HEK293 (cell line): ENCODE measurements around the gene NCK2.

Experiments used
- CTCF ChIA-PET: fragments of 350-600 bp; formaldehyde crosslinking; extraction: SDS; loops from one replicate; lab custom pipeline; 2021; ENCODE audit warnings: antibody characterized with exemption; lab: Yijun Ruan, JAX
- POLR2A ChIA-PET: fragments of 300-600 bp; formaldehyde crosslinking; extraction: SDS; loops from one replicate; lab custom pipeline; 2020; ENCODE audit warnings: antibody characterized with exemption, inconsistent platforms; lab: Yijun Ruan, JAX
- H3K27ac ChIP-seq: fragments of 200-500 bp; sonication (Bioruptor generic); 2 replicates; pipeline ENCODE4 v1.5.1; 2014; ENCODE audit warnings: low read depth, low read length, control low read depth, inconsistent platforms; ENCODE audit errors: extremely low read depth
- H3K36me3 ChIP-seq, 2 experiments: fragments of 200-500 bp in 1 of 2; sonication (Bioruptor generic) in 1 of 2; 1 replicate in 1 of 2; 2 replicates in 1 of 2; pipeline ENCODE4 v1.5.1; 2014 to 2017; ENCODE audit warnings: inconsistent platforms in 2 of 2, low read length in 2 of 2; ENCODE audit not compliant: control insufficient read depth in 2 of 2, insufficient read depth in 1 of 2
- H3K4me1 ChIP-seq: fragments of 200-500 bp; sonication (Bioruptor generic); 2 replicates; pipeline ENCODE4 v1.5.1; 2014; ENCODE audit warnings: mild to moderate bottlenecking, low read length, inconsistent platforms; ENCODE audit not compliant: control insufficient read depth, insufficient read depth
- H3K4me3 ChIP-seq: 2 replicates; pipeline ENCODE4 v1.5.1; 2011; ENCODE audit warnings: low read depth, mild to moderate bottlenecking, control low read depth, low read length, moderate library complexity
- H3K9me3 ChIP-seq: fragments of 200-500 bp; sonication (Bioruptor generic); 2 replicates; pipeline ENCODE4 v1.5.1; 2014; ENCODE audit warnings: low read depth, low read length, inconsistent platforms; ENCODE audit not compliant: control insufficient read depth, insufficient read depth
- GLIS2 ChIP-seq: fragments of 450-650 bp; formaldehyde crosslinking; IDR thresholded peaks from 2 replicates; pipeline ENCODE4 v1.5.1; 2016; ENCODE audit warnings: missing biosample characterization, missing genetic modification characterization
- PRDM2 ChIP-seq: fragments of 450-650 bp; formaldehyde crosslinking; IDR thresholded peaks from 2 replicates; pipeline ENCODE4 v1.5.1; 2016; ENCODE audit warnings: missing biosample characterization, missing genetic modification characterization, borderline replicate concordance
- SP3 ChIP-seq: fragments of 450-650 bp; formaldehyde crosslinking; IDR thresholded peaks from 2 replicates; pipeline ENCODE4 v1.5.1; 2016; ENCODE audit warnings: missing biosample characterization, missing genetic modification characterization
- ZBTB10 ChIP-seq: fragments of 450-650 bp; formaldehyde crosslinking; IDR thresholded peaks from 2 replicates; pipeline ENCODE4 v1.5.1; 2016; ENCODE audit warnings: missing biosample characterization, missing genetic modification characterization
- ZBTB21 ChIP-seq: fragments of 450-650 bp; formaldehyde crosslinking; IDR thresholded peaks from 2 replicates; pipeline ENCODE4 v1.5.1; 2017; ENCODE audit warnings: missing biosample characterization, missing genetic modification characterization
- ZNF148 ChIP-seq: fragments of 450-650 bp; formaldehyde crosslinking; IDR thresholded peaks from 2 replicates; pipeline ENCODE4 v1.5.0; 2017; ENCODE audit warnings: missing biosample characterization, missing genetic modification characterization, borderline replicate concordance
- ZNF184 ChIP-seq: fragments of 450-650 bp; IDR thresholded peaks from 2 replicates; pipeline ENCODE4 v1.5.1; 2018; ENCODE audit warnings: missing biosample characterization, mild to moderate bottlenecking, missing genetic modification characterization
- ZNF239 ChIP-seq: fragments of 450-650 bp; formaldehyde crosslinking; IDR thresholded peaks from 2 replicates; pipeline ENCODE4 v1.5.1; 2016; ENCODE audit warnings: missing biosample characterization, missing genetic modification characterization
- ZNF274 ChIP-seq, 2 experiments: fragments of 200-500 bp in 1 of 2; fragments of 450-650 bp in 1 of 2; sonication (Bioruptor generic) in 1 of 2; formaldehyde crosslinking in 1 of 2; IDR thresholded peaks; 2 replicates each; pipeline versions ENCODE4 v1.5.1 to v1.6.1; 2014 to 2016; ENCODE audit warnings: borderline replicate concordance in 1 of 2, inconsistent platforms in 1 of 2, low read length in 1 of 2, missing biosample characterization in 1 of 2, missing genetic modification characterization in 1 of 2
- ZNF292 ChIP-seq: fragments of 450-650 bp; formaldehyde crosslinking; IDR thresholded peaks from 2 replicates; pipeline ENCODE4 v1.5.1; 2016; ENCODE audit warnings: low read depth, missing biosample characterization, missing genetic modification characterization, borderline replicate concordance
- ZNF324 ChIP-seq: fragments of 450-650 bp; formaldehyde crosslinking; IDR thresholded peaks from 2 replicates; pipeline ENCODE4 v1.5.1; 2016; ENCODE audit warnings: missing biosample characterization, missing genetic modification characterization
- ZNF521 ChIP-seq: fragments of 450-650 bp; formaldehyde crosslinking; IDR thresholded peaks from 2 replicates; pipeline ENCODE4 v1.5.1; 2017; ENCODE audit warnings: missing biosample characterization, mild to moderate bottlenecking, missing genetic modification characterization
- ZNF76 ChIP-seq: fragments of 450-650 bp; formaldehyde crosslinking; IDR thresholded peaks from 2 replicates; pipeline ENCODE4; 2016; ENCODE audit warnings: low read depth, missing biosample characterization, missing genetic modification characterization, borderline replicate concordance
- ZNF785 ChIP-seq: fragments of 450-650 bp; formaldehyde crosslinking; IDR thresholded peaks from 2 replicates; pipeline ENCODE4 v1.5.1; 2016; ENCODE audit warnings: missing biosample characterization, missing genetic modification characterization
- ZNF791 ChIP-seq: fragments of 450-650 bp; formaldehyde crosslinking; IDR thresholded peaks from 2 replicates; pipeline ENCODE4 v1.5.1; 2016; ENCODE audit warnings: missing biosample characterization, missing genetic modification characterization
- ZNF830 ChIP-seq: fragments of 450-650 bp; IDR thresholded peaks from 2 replicates; pipeline ENCODE4 v1.5.0; 2018; ENCODE audit warnings: missing biosample characterization, missing genetic modification characterization, low read depth, mild to moderate bottlenecking, moderate library complexity
- ZNF843 ChIP-seq: fragments of 450-650 bp; formaldehyde crosslinking; IDR thresholded peaks from 2 replicates; pipeline ENCODE4 v1.5.1; 2016; ENCODE audit warnings: missing biosample characterization, missing genetic modification characterization

The NCK2 gene

GRCh38 chr2:105886687-105887086 lies 142.0 kb downstream of the NCK2 start:
- no peak for TF ChIP-seq ZNF76 (tag by site-specific recombination)
- no peak for TF ChIP-seq GLIS2
- TF ChIP-seq ZNF830 (tag by site-specific recombination): no peak
- no peak for TF ChIP-seq ZNF791
- Histone ChIP-seq H3K4me3 (no peak overlapping the region), H3K9me3 (no peaks in the 10 kb centered on the region), H3K36me3 (peaks cover 0 to 3% of the 10 kb centered on the region in 2 experiments; a peak in 1 of 3 replicates), H3K4me1 (no peaks in the 10 kb centered on the region), H3K27ac (no peak overlapping the region)
- CTCF ChIA-PET: no interaction called here
- POLR2A ChIA-PET: no interaction called here

- no peaks in the 10 kb centered on the region for H3K9me3 ChIP-seq
- TF ChIP-seq ZBTB10 (no peak), PRDM2 (tag by site-specific recombination) (no peak), ZNF148 (tag by site-specific recombination) (no peak), ZNF521 (tag by site-specific recombination) (no peak), ZBTB21 (tag by site-specific recombination) (no peak), ZNF843 (tag by site-specific recombination) (no peak), ZNF292 (no peak), SP3 (tag by site-specific recombination) (no peak), ZNF785 (no peak), ZNF274 (IDR thresholded peaks at IDR 0.05; ENCODE audit: low read length) (no peak), ZNF274 (tag by site-specific recombination; IDR thresholded peaks at IDR 0.05; ENCODE audit: borderline replicate concordance) (no peak), ZNF324 (no peak), ZNF184 (no peak), ZNF239 (no peak)
- TF ChIP-seq, all 188 proteins: peak for 0
- no peaks in the 10 kb centered on the region for H3K4me1 ChIP-seq
- ChIA-PET POLR2A (interaction anchor here (0.6 kb wide), 1 partner anchor 350 kb away, joined by 3 read pairs; no protein-coding TSS in a partner anchor), CTCF (no interaction called here)
- H3K27ac ChIP-seq: no peak overlapping the region
- H3K4me3 ChIP-seq: no peak overlapping the region
- H3K36me3 ChIP-seq: no peaks in the 10 kb centered on the region
Observed at GRCh38 chr2:105887256-105887655, 142.5 kb downstream of the NCK2 start.
